GM12873 (cell line): ENCODE data around the gene GLI3.

Experiments
- TF ChIP-seq, protein P1 (sequence below): IDR thresholded peaks from 2 replicates; pipeline ENCODE4 v1.5.1; 2012; ENCODE audit warnings: low read depth, mild to moderate bottlenecking, moderate library complexity, low read length, control low read depth; ENCODE audit not compliant: insufficient read depth; ENCODE audit errors: missing control alignments

The GLI3 gene

DNA sequence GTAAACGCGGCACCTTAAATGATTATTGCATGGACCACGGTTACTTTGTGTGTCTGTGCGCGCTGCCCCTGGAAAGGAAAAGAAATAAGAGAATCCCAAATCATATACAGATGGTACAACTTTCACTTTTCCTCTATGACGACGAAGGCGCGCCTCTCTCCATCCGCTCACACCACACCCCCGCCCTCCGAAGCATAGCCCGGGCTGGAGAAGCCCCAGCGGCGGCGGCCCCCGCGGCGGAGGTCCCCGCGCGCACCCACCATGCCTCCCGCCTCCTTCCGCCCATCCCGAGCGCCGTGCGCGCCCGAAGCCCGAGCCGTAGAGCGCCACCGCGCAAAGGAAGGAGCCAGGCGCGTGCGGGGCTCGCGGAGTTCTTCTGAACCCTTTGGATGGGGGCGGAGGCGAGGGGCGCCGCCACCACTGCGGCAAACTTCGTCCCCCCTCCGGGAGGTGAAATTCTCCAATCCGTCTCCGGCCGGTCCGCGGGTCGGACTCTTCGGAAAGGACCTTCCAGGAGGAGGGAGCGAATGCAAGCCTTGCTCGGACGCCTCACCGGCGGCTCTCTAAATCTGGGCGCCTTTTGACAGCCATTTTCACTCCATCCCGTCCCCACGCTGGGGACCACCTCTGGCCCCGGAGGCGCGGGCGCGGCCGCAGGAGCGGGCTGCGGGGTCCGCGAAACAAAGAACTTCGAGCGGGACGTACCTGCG, 588 bp downstream of the GLI3 start:
- TF ChIP-seq, protein P1, sequence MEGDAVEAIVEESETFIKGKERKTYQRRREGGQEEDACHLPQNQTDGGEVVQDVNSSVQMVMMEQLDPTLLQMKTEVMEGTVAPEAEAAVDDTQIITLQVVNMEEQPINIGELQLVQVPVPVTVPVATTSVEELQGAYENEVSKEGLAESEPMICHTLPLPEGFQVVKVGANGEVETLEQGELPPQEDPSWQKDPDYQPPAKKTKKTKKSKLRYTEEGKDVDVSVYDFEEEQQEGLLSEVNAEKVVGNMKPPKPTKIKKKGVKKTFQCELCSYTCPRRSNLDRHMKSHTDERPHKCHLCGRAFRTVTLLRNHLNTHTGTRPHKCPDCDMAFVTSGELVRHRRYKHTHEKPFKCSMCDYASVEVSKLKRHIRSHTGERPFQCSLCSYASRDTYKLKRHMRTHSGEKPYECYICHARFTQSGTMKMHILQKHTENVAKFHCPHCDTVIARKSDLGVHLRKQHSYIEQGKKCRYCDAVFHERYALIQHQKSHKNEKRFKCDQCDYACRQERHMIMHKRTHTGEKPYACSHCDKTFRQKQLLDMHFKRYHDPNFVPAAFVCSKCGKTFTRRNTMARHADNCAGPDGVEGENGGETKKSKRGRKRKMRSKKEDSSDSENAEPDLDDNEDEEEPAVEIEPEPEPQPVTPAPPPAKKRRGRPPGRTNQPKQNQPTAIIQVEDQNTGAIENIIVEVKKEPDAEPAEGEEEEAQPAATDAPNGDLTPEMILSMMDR = no peak

DNA sequence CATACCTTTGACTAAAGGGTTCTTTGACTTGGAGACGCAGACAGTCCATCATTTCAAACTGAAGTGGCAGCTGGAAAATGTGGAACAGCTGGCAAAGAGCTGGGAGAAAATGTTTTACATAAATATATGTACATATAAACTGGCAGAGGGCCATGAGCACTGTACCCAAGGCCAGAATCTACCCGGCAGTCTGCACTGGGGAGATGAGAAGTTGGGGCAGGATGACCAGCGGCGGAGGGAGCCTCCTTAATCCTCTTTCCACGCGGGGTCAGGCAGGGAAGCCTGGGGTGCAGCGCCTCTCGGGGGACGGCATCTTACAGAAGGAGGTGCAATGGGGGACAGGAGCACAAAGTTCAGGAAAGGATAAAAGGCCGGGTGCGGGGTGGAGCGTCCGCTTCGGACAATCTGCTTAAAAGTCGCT, 1.3 kb downstream of the GLI3 start:
- TF ChIP-seq, protein P1 = no peak

DNA sequence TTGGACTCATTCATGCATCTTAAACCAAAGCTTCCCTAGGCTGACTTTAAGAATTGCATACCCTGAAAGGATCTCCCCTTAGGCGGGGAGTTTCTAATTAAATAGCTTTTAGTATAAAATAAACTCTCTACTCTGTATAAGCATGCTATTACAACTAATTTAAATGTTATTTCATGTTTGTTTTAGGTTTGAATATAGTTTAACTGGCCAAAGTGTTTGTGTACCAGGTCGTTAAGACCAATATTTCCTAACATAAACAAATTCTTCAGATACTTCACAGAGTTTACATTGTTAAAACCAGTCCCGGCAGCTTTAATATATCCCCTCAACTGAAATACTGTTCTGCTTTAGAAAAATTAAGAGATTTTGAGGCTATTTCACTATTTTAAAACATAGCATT, 2.3 kb downstream of the GLI3 start:
- TF ChIP-seq, protein P1 = no peak

DNA sequence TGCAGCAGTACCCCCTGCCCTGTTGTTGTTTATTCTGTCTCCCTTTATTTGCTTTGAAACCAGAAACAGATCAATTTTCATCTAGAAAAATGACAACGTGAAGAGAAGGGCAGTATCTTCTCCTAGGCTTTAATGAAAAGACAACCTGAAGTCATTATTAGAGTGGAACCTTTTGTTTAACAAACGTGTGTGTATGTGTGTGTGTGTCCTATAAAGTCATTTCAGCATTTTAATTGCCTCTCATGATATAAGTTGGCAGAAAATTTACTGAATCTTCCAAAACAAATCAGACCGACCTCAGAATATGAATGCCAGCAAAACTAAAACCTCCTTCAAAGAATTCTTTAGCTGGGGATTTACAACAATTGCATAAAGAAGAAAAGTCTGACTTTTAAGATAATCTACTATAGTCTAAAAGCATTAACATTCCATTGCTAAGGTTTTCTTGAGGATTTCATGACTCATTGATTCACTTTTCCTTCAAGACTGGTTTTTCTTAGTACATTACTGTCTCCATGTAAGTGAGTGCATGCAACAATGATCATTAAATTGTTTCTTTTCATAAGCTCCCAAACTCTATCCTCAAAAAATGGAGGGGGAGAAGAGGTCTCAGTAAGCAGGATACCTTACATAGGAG, 3.2 kb downstream of the GLI3 start:
- TF ChIP-seq, protein P1 = no peak

DNA sequence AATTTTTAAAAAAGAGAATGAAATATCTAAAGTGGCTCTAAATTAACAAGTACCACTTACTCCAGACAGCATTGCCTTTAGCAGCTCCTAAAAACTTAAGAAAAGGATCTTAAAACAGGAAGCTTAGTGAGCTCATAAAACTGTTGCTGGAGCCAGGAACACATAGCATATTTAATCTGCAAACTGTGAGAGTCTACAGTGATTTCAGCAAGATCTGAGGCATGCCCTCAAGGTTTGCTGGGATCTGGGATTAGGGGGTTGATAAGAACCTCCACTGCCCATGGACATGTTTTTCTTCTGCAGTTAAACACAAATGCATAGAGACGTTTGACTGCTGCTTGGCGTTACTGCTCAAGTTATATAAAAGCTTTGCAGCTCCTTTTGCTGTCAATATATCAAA, 3.8 kb downstream of the GLI3 start:
- TF ChIP-seq, protein P1 = no peak

DNA sequence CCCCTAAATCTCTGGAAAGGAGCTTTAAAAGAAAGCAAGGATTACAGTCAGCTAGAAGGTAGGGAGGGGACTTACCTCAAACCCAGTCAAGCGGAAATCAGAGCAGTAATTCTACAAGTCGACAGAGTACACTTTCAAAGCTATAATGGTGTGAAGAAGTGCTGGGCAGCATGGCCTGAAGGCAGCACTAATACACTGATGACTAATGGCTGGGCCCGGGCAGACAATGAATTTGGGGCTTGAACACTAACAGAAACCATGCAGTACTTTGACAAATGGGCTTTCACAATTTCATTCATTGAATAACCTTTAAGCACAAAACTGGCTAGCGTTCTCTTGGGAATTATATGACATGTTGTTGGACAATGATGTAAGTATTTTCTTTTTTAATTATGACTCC, 4.7 kb downstream of the GLI3 start:
- TF ChIP-seq, protein P1 = no peak

DNA sequence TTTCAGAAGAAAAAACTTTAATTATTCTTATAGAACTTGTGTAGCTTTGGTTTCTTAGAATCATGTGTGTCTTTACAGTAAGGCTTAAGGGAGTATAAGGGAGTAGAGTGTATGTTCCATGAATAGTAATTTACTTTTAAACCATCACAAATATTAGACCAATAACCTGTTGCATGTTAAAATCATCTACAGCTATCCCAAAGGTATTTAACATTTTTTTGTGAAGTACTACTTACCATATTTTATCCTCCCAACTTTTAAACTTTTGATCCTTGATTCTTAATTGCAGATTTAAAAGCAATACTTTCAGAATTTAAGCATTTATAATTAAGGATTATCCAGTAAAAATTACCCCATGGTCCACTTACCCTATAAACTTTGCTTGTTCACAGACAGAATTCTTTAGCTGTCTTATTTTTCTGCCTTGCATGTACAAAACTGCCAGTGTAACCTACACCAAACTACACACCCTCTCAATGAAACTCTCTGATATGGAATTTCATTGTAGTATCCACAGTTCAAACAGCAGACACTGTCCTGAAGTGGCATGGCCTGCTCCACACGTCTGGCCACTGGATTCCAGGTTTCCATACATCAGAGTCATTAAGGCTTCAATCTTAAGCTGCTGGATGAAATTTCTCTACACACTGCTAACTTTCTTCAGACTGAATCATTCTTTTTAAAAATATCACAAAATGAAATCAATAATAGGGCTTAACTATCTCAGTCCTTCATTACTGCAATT, 5.8 kb downstream of the GLI3 start:
- TF ChIP-seq, protein P1 = no peak
